DOHH2 (cell line): Measurements from ENCODE around the gene BRMS1L.

Experiments
- EZH2phosphoT487 ChIP-seq: fragments of 200-600 bp; sonication (generic); IDR thresholded peaks from 2 replicates; pipeline ENCODE4 v1.6.1; 2017; ENCODE audit warnings: borderline replicate concordance, mild to moderate bottlenecking, antibody characterized with exemption, low read length, moderate library complexity, mixed read lengths
- TF ChIP-seq, protein P1 (sequence below): fragments of 200-600 bp; sonication (generic); IDR thresholded peaks from one replicate; pipeline ENCODE4 v1.5.1; 2014; ENCODE audit warnings: antibody characterized with exemption, mild to moderate bottlenecking, low read depth, low read length; ENCODE audit not compliant: poor library complexity, severe bottlenecking

DNA sequence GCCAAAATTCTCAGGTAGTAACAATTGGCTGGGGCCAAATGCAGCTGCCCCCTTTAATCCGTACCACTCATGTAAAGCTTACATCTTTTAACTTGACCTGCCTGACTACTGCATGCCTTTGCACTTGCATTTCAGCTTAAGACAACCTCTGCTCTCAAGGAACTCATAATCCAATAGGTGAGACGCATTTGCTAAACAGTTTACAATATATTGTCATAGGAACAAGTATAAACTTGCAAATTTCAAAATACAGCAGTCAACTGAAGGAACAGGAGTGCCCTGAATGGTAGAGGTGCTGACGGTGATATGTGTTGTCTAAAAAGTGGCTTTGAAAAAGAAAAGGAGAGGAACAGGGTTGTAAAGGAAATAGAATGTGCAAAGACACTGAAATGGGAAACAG lies 3.6 kb upstream of the BRMS1L start:
- TF ChIP-seq, protein P1, sequence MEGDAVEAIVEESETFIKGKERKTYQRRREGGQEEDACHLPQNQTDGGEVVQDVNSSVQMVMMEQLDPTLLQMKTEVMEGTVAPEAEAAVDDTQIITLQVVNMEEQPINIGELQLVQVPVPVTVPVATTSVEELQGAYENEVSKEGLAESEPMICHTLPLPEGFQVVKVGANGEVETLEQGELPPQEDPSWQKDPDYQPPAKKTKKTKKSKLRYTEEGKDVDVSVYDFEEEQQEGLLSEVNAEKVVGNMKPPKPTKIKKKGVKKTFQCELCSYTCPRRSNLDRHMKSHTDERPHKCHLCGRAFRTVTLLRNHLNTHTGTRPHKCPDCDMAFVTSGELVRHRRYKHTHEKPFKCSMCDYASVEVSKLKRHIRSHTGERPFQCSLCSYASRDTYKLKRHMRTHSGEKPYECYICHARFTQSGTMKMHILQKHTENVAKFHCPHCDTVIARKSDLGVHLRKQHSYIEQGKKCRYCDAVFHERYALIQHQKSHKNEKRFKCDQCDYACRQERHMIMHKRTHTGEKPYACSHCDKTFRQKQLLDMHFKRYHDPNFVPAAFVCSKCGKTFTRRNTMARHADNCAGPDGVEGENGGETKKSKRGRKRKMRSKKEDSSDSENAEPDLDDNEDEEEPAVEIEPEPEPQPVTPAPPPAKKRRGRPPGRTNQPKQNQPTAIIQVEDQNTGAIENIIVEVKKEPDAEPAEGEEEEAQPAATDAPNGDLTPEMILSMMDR = no peak
- TF ChIP-seq EZH2phosphoT487 = no peak
